ENCODE data around the gene CCSAP. TPM values are rescaled to one million over a fixed set of nuclear protein-coding genes. Genes with fewer than 3 reads are reported as not detected.

The CCSAP gene
- total RNA-seq, 1 donor from 2014 or later = 34.4 TPM

DNA sequence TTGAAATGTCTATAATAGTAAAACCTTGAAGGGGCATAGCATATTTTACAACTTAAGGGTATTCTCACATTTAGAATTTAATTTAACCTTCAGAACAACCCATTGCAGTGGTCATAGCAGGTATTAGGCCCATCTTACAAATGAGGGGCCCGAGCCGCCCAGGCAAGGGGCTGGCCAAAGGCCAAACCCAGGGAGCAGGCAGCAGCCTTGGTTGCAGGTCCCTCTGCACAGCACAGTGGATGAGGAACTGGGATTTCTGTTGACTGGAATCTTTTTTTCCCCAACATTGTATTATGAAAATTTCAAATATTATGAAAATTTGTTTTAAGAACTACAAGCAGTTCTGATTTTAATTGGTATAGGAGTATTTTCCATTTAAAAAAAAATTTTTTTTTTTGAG is 33.2 kb downstream of the CCSAP start:
- no peak overlapping the region for H3K4me2 ChIP-seq
- H3K4me1 ChIP-seq = no peaks in the 10 kb centered on the region
- H3K36me3 Mint-ChIP-seq = peaks cover 8% of the 10 kb centered on the region
- no peak overlapping the region for H3K27ac Mint-ChIP-seq
- H3K27me3 ChIP-seq = no peaks in the 10 kb centered on the region
- DNase-seq (ENCODE audit: low spot score) = no peak
- no peaks in the 10 kb centered on the region for H3K36me3 ChIP-seq
- H3K4me3 Mint-ChIP-seq = no peak overlapping the region
- H3F3A ChIP-seq (ENCODE audit: low read depth) = no peaks in the 10 kb centered on the region
- H3K4me1 Mint-ChIP-seq = peaks cover 3% of the 10 kb centered on the region
- H3K27me3 Mint-ChIP-seq (ENCODE audit: insufficient read depth, low read depth) = peaks cover 2% of the 10 kb centered on the region
- H3K4me3 ChIP-seq = no peak overlapping the region
- H3K79me2 ChIP-seq (ENCODE audit: low read depth) = no peaks in the 10 kb centered on the region
- no peak overlapping the region for H3K9ac ChIP-seq
- no peak overlapping the region for H3K27ac ChIP-seq
- no peaks in the 10 kb centered on the region for H4K20me1 ChIP-seq (ENCODE audit: low read depth)
- no peak overlapping the region for H2AFZ ChIP-seq (replicated peaks)
- TF ChIP-seq, protein P1, sequence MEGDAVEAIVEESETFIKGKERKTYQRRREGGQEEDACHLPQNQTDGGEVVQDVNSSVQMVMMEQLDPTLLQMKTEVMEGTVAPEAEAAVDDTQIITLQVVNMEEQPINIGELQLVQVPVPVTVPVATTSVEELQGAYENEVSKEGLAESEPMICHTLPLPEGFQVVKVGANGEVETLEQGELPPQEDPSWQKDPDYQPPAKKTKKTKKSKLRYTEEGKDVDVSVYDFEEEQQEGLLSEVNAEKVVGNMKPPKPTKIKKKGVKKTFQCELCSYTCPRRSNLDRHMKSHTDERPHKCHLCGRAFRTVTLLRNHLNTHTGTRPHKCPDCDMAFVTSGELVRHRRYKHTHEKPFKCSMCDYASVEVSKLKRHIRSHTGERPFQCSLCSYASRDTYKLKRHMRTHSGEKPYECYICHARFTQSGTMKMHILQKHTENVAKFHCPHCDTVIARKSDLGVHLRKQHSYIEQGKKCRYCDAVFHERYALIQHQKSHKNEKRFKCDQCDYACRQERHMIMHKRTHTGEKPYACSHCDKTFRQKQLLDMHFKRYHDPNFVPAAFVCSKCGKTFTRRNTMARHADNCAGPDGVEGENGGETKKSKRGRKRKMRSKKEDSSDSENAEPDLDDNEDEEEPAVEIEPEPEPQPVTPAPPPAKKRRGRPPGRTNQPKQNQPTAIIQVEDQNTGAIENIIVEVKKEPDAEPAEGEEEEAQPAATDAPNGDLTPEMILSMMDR (IDR thresholded peaks at IDR 0.05) = no peak
- TF ChIP-seq EZH2 (IDR thresholded peaks at IDR 0.05) (no peak), EZH2phosphoT487 (IDR thresholded peaks at IDR 0.05) (no peak)
- H3K9me3 Mint-ChIP-seq = no peaks in the 10 kb centered on the region
- H3K9me3 ChIP-seq (ENCODE audit: low read depth) = no peaks in the 10 kb centered on the region

DNA sequence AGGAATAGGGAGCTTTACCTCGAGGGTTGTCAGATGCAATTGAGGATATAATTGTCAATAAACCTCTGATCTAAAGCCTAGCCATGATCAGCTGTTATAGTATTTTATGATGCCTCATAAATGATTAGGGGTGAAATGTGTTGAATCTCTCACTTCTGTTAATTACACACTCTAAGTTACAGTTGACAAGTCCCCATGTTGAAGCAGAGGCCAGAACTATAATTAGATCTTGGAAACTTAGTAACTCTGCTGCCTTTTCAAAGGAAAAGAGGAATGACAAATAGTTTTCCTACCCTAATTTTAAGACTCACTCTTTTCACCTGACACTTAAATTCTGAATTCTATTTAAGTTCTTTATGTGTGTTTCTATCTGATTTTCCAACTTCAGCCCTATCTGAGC is 33.8 kb downstream of the CCSAP start:
- H3K4me1 Mint-ChIP-seq = peaks cover 3% of the 10 kb centered on the region
- no peak for TF ChIP-seq EZH2phosphoT487 (IDR thresholded peaks at IDR 0.05)
- TF ChIP-seq EZH2 (IDR thresholded peaks at IDR 0.05) = no peak
- TF ChIP-seq, protein P1 (IDR thresholded peaks at IDR 0.05) = no peak
- DNase-seq (ENCODE audit: low spot score) = no peak
- peaks cover 8% of the 10 kb centered on the region for H3K36me3 Mint-ChIP-seq
- no peak overlapping the region for H3K4me3 Mint-ChIP-seq
- H3K27me3 ChIP-seq = no peaks in the 10 kb centered on the region
- no peaks in the 10 kb centered on the region for H3F3A ChIP-seq (ENCODE audit: low read depth)
- peaks cover 5% of the 10 kb centered on the region for H3K36me3 ChIP-seq
- no peaks in the 10 kb centered on the region for H3K9me3 Mint-ChIP-seq
- no peak overlapping the region for H3K4me2 ChIP-seq
- peaks cover 2% of the 10 kb centered on the region for H3K27me3 Mint-ChIP-seq (ENCODE audit: insufficient read depth, low read depth)
- no peak overlapping the region for H3K9ac ChIP-seq
- H3K27ac Mint-ChIP-seq = no peak overlapping the region
- no peaks in the 10 kb centered on the region for H3K79me2 ChIP-seq (ENCODE audit: low read depth)
- no peak overlapping the region for H3K4me3 ChIP-seq
- no peaks in the 10 kb centered on the region for H3K4me1 ChIP-seq
- no peaks in the 10 kb centered on the region for H3K9me3 ChIP-seq (ENCODE audit: low read depth)
- H2AFZ ChIP-seq (replicated peaks) = no peak overlapping the region
- H4K20me1 ChIP-seq (ENCODE audit: low read depth) = no peaks in the 10 kb centered on the region
- H3K27ac ChIP-seq = no peak overlapping the region

DNA sequence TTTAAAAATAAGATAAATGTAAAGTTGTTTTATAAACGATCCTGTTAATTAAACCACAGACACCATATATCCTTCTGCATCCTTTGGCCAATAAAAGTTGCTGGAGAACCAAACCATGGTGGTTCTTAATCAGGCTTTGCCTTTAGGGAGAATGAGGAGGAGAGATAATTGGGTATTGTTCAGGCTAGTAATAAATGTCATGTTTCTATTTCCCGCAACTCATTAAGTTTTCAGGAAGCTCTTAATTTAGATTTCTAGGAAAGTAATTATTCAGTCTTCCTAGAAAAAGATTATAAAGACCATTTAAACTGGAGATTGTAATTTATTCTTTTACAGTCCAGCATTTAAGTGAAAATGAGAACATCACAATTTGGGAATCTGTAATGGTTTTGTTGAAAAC is 37.5 kb downstream of the CCSAP start:
- H3K36me3 Mint-ChIP-seq = peaks cover 11% of the 10 kb centered on the region

More for the DNA sequence above, 37.5 kb downstream of the CCSAP start:
- no peaks in the 10 kb centered on the region for H3K79me2 ChIP-seq (ENCODE audit: low read depth)
- H2AFZ ChIP-seq (replicated peaks) = no peak overlapping the region
- H3K9me3 ChIP-seq (ENCODE audit: low read depth) = no peaks in the 10 kb centered on the region
- TF ChIP-seq, protein P1 (IDR thresholded peaks at IDR 0.05) = no peak
- TF ChIP-seq EZH2 (IDR thresholded peaks at IDR 0.05) (no peak), EZH2phosphoT487 (IDR thresholded peaks at IDR 0.05) (no peak)
- Mint-ChIP-seq H3K9me3 (no peaks in the 10 kb centered on the region), H3K4me3 (no peak overlapping the region), H3K27ac (no peak overlapping the region), H3K4me1 (no peaks in the 10 kb centered on the region), H3K27me3 (ENCODE audit: insufficient read depth, low read depth) (peaks cover 2% of the 10 kb centered on the region)
- DNase-seq (ENCODE audit: low spot score) = no peak
- H3F3A ChIP-seq (ENCODE audit: low read depth) = no peaks in the 10 kb centered on the region
- no peaks in the 10 kb centered on the region for H3K4me1 ChIP-seq
- H3K9ac ChIP-seq = no peak overlapping the region
- H3K27ac ChIP-seq = no peak overlapping the region
- H3K4me3 ChIP-seq = no peak overlapping the region
- H3K27me3 ChIP-seq = no peaks in the 10 kb centered on the region
- no peak overlapping the region for H3K4me2 ChIP-seq
- H3K36me3 ChIP-seq = peaks cover 5% of the 10 kb centered on the region
- H4K20me1 ChIP-seq (ENCODE audit: low read depth) = no peaks in the 10 kb centered on the region

Data from neural progenitor cell (in vitro differentiated cells).